Stimulated activated CD8-positive, alpha-beta memory T cell treated with anti-CD3 and anti-CD28 coated beads, Interleukin-15, amount 100 ng/mL, for 48 hours (primary cell): ENCODE measurements around the gene CCDC43.

Source experiments
- DNase-seq, 2 donors: peaks; one replicate each; pipeline ENCODE4 v3.0.0-alpha.2; 2020; ENCODE audit warnings: low read depth in 2 of 2

The CCDC43 gene

DNA sequence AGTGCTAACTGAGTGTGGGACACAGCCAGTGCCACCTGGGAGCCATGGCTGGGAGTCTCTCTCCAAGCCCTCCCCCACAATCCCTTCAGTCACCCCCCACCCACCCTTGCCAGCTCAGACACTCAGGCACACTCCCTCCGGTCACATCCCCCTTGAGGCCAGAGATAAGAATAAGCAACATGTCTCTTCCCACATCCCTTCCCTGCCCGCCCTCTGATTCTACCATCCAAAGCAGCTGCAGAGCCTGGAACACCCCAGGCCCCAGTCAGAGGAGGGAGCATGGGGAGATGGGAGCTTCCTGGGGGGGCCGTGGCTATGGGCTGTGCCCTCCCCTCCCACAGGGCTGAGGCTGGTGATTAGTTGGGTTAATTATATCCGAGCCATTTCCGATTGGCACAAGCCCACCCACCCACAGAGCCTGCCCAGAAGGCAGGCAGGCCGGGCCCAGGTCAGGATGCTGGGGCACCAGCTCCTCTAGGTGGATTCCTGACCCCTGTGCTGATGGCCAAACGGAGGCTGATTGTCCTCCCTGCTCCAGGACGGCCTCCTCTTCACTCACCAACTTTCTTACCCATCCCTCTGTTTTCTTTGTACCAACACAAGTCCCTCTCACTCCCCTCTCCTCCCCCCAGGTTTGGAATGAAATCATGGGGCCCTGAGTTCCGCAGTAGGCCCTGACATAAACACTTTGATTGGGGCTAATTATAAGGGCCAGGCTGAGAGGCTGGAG is 61.9 kb downstream of the CCDC43 start:
- DNase-seq, result no peak
